ENCODE measurements around the gene RXRG.

The RXRG gene

GRCh38 chr1:165411396-165411795, 33.5 kb downstream of the RXRG start:
- no peak for DNase-seq (ENCODE audit: low read depth in 4 of 4, low spot score in 1 of 4)

- no peak for DNase-seq (ENCODE audit: low read depth in 4 of 4, low spot score in 1 of 4)
Observed at GRCh38 chr1:165409657-165410358, 35.1 kb downstream of the RXRG start.

- no peak for DNase-seq (ENCODE audit: low read depth in 4 of 4, low spot score in 1 of 4)
Observed at GRCh38 chr1:165408518-165408917, 36.4 kb downstream of the RXRG start.

DNA sequence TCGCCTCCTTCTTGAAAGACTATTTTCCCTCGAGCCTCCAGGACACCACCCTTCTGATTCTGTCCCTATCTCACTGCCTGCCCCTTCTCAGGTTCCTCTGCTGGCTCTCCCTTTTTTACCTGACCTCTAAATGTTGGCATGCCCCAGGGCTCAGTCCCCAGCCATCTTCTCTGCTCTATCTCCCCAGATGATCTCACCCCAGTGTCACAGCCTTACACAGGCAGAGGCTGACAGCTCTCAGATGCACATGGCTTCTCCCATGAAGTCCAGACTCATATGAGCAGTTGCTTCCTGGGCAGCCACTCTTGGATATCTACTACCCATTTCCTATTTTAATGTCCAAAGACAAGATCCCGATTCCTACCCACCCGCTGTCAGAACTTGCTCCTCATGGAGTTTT, 37.5 kb downstream of the RXRG start:
- DNase-seq (ENCODE audit: low read depth in 4 of 4, low spot score in 1 of 4) = no peak

DNA sequence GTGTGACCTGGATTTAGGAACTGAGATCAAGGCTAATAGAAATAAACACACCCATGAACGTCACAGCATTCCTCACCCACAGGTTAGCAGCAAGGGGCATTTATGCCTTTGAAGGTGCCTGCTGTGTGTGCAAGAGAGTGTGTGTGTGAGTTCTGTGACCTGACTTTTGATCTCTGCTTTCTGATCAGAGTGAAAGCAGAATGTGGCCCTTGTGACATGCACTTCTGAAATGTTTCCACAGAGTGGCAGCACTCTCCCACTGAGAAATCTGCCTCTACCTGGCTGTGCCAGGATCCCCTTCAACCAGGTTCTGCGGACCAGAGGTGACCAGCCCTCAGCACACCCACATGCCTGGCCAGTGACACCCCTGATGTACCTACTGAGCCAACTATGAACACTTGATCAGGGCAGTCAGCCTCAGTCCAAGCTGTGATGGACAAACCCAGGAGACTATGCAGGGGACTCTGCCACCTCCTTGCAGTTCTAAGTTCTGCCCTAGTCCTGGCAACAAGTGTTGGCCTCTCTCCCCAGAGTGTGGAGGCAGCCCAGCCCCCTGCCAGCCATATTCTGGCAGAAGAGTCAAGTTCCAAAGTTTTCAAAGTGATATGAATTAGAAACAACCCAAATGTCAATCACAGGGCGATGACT, 41.0 kb downstream of the RXRG start:
- DNase-seq (ENCODE audit: low read depth in 4 of 4, low spot score in 1 of 4) = peak in 1 of 4 experiments; percentile 8

GRCh38 chr1:165402517-165403111, 42.3 kb downstream of the RXRG start:
- DNase-seq (ENCODE audit: low read depth in 4 of 4, low spot score in 1 of 4) = no peak

DNA sequence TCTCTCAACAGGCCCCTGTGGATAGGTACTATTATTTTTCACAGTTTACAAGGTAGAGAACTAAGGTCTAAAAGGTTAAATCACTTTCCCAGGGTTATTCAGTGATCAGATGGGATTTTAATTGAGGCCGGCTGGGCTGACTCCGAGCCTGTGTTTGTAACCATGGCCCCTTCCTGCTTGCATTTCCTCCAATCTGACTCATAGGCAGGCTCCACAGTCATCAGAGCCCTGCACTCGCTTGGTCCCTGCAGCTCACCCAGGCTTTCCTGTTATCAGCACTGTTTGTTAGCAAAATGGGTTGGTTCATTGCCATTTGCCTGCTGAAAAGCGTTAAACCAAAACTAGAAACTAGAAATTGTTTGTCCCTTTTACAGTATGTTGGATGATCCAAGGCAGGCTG, 47.0 kb downstream of the RXRG start:
- DNase-seq (ENCODE audit: low read depth in 4 of 4, low spot score in 1 of 4) = no peak

DNA sequence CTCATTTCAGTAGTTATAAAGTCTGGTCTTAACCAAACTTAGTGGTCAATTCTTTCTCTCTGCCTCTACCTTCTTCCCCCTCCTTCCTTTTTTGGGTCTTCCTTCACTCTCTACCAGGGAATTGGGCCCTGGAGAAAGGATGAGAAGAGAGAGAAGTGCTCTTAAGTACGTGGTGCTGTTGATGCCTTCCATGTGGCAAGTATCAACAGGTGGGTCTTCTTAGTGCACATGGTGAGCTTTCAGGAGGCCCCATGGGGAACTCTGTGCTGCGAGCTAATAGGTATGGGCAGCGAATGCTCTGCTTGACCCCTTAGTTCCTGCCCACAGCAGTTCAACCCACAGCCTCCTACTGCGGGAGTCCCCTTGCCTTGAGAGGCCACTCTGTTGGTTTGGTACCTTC, 49.0 kb downstream of the RXRG start:
- DNase-seq (ENCODE audit: low read depth in 4 of 4, low spot score in 1 of 4) = no peak

- DNase-seq (ENCODE audit: low read depth in 4 of 4, low spot score in 1 of 4) = no peak
Observed at GRCh38 chr1:165395478-165395877, 49.4 kb downstream of the RXRG start.

DNA sequence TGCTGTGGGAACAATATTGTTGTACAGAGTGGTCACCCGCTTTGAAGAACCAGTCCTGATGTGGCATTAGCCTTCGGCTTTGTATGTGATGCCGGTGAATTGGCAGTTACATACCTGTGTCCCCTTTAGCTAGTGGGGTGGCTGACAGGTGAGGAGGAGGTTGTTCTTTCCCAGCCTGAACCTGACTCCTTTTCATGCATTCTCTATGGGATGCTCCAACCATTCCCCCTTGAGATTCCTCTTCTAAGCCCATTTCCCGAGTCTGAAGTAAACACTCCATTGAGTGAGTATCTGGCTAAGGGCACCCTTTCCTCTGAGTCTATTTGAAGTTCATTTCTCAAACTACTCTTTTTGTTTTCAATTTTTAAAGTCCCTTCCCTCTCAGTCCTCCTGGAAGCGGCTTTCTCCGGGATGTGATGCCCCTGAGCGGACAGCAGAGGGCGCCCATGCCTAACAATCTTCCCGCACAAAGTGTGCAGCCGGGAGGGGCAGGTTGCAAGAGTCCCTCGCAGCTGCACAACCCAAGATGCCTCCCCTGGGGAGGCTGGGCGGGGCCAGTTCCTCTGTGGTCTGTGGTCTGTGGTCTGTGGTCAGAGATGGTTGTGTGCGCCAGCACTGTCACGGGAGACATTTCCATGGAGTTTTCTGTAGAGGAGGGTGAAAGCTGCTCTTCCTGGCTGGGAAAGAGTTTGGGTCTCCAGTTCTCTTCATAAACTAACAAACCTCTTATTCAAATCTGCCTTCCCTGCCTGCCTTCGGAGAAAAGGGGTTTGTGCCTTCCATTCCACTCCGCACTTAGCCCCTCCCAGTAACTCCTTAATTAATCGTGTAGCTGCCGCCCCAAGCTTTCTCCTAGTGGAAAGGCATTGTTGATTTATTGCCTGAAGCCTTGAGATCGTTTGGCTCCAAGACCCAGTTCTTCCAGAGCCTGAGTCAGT, 52.0 kb downstream of the RXRG start:
- DNase-seq (ENCODE audit: low read depth in 4 of 4, low spot score in 1 of 4) = peak; percentile 67 to 82 (median 74)

DNA sequence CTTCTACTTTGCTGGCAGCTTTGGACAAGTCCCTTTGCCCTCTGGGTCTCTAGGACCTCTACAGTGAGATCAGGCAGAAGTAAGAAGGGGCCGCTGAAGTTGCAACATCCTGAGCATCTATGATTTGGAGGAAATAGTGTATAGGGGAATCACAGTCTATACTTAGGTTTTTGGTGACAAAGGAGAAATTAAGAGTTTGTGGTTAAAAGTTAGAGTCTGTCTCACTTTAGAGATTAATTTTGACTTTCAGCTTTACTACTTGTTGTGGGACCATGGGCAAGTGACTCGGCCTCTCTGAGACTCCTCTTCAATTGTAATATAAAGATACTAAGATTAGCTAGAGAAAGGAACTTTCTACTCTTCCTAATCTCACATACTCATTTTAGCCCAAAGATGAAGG, 55.3 kb downstream of the RXRG start:
- DNase-seq (ENCODE audit: low read depth in 4 of 4, low spot score in 1 of 4) = no peak

GRCh38 chr1:165387961-165388360, 57.0 kb downstream of the RXRG start:
- DNase-seq (ENCODE audit: low read depth in 4 of 4, low spot score in 1 of 4) = no peak

DNA sequence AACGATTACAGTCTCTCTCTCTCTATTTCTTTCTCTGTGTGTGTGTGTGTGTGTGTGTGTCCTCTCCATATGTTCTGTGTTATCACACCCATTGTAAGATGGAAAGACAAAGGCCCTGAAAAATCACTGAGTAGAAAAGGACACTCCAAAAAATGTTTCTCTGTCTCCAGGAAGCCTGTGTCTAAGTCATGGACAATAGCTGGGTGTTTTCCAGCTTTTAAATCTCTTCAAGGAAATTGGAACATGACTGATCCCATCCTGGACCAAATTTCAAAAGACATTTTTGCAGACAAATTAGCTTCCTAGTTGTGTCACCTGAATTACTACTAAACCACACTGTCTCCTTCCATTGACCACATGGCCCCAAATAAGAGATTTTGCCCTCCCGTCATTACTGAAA, 57.4 kb downstream of the RXRG start:
- no peak for DNase-seq (ENCODE audit: low read depth in 4 of 4, low spot score in 1 of 4)

DNA sequence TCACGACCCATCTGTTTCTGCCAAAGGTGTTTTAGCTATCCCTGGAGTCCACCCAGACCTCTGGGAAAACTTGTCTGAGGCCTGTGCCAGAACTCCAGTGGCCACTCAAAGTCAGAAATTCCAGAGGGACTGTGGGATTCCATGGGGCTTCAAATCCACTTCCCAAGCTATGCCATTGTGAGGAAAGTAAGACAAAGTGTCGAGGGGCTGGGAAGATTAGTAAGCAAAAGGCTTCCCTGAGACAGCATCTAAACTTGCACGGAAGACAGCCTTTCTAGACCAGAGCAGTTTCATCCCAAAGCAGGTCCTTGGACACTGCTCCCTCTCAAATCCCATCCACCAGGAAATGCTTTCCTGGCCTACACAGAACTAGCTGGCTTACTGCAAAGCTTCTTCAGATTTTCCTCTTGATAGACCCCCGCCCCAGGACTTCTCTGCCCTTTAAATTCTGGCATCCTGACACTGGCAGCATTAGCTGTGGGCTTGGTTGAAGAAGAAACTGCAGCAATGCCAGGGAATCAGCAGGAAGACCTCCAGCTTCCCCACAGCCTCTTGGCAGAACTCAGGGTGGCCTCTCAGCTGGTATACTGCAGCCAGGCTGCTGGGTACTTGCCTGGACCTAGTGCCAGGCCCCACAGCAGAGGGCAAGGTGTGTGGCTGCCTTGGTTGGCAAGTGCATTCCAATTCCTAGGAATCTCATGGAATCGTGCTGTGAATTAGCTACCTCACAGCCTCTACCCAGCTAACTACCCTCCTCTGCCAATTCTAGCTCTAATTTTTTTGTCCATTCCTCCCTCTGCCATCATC, 61.1 kb downstream of the RXRG start:
- DNase-seq (ENCODE audit: low read depth in 4 of 4, low spot score in 1 of 4) = no peak

GRCh38 chr1:165383067-165383466, 61.9 kb downstream of the RXRG start:
- no peak for DNase-seq (ENCODE audit: low read depth in 4 of 4, low spot score in 1 of 4)

DNA sequence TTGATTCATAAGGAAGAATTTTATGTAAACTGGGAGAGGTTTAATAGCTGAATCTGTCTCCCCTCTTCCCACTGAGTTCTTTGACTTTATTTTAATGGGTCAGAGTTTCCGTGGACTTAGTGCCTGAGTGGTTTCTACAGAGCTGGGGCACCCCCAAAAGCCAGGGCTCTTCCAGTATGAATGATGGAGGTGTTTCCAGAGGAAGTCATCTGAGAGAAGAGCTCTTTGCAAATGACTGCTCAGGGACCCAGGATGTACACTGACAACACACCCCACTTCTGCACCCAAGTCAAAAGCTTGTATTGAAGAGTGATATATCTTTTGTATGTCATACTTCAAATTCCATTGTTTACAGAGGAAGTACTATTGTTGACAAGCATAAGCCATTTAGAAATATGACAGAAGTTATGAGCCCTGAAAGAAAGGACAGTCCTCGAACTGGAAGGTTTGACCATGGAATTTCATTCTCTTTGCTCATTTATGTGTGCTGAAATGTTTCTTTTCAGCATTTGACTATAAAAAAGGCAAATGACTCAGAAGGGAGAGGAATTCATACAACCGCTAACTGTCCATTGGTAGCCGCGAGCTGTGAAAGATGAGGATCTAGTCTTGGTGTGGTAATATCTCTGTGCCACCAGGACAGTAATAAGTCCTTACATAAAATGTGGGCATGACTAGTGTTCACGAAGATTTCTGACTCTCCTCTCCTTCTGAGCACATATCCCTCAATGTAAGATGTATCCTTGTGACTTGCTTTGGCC, 63.0 kb downstream of the RXRG start:
- DNase-seq (ENCODE audit: low read depth in 4 of 4, low spot score in 1 of 4) = no peak

DNA sequence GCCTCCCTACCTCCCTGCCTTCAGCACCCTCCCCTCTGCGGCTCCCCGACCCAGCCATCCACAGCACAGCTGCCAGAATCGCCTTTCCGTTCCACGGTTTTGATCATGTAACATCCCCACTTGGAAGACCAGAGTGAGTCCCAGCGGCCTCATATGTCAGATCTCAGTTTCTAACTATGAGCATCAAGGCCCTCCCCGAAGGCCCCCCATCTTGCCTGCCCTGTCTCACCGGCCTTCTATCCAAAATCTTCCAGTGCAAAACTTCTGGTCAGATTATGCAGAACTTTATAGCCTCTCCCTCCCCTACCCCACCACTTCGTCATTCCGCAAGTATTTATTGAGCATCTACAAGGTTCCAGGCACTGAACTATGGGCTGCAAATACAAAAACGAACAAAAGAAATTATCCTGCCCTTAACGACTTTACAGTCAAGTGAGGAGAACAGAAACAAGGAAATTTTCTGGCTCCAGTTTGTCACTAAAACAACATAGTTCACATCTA, 68.1 kb downstream of the RXRG start:
- DNase-seq (ENCODE audit: low read depth in 4 of 4, low spot score in 1 of 4) = no peak

DNA sequence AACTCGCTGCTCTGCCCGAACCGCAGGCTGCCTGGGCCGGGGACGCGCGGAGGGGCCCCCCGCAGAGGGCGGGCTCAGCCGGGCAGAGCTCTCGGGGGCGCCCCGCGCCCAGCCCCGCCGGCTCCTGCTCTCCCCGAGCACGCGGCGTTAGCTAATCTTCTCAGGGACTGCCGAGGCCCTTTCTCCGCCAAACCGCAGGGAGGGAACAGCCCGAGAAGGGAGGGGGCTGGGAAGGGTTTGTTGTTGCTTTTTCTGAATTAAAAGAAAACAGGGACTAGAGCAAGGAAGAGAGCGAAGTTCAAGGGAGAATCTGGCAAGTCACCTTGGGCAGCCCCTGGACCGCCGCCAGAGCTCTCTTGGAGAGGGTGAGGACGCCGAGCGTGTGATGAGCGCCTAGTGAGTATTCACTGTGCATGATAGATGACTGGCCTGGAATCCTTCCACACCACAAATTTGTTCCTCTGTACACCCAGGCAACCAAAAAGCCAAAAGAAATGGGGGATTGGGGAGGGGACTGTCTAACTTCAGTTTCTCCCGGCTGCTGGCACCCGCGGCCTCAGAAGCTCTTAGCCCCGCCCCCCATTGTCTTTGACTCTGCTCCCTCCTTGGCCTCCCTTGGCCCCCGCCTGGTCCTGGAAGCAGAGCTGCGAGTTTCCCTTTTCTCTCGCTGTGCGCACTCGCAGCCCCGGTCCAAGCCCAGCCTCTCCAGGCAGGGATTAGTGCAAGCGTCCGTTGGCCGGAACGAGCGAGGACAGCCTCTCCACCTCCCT, 68.7 kb downstream of the RXRG start:
- DNase-seq (ENCODE audit: low read depth in 4 of 4, low spot score in 1 of 4) = peak in 1 of 4 experiments; percentile 14

GRCh38 chr1:165375623-165376022, 69.3 kb downstream of the RXRG start:
- no peak for DNase-seq (ENCODE audit: low read depth in 4 of 4, low spot score in 1 of 4)

Data from stimulated activated CD4-positive, alpha-beta T cell treated with anti-CD3 and anti-CD28 coated beads, Interleukin-1b, Interleukin-23, amount 100 ng/mL, for 24 hours (primary cell).